ENCODE measurements around the gene ATP8B4. TPM values are rescaled to one million over a fixed set of nuclear protein-coding genes. Genes with fewer than 3 reads are reported as not detected.

Gene ATP8B4
- total RNA-seq, 2 donors from 2014 or later = 16.8 to 16.9 TPM

DNA sequence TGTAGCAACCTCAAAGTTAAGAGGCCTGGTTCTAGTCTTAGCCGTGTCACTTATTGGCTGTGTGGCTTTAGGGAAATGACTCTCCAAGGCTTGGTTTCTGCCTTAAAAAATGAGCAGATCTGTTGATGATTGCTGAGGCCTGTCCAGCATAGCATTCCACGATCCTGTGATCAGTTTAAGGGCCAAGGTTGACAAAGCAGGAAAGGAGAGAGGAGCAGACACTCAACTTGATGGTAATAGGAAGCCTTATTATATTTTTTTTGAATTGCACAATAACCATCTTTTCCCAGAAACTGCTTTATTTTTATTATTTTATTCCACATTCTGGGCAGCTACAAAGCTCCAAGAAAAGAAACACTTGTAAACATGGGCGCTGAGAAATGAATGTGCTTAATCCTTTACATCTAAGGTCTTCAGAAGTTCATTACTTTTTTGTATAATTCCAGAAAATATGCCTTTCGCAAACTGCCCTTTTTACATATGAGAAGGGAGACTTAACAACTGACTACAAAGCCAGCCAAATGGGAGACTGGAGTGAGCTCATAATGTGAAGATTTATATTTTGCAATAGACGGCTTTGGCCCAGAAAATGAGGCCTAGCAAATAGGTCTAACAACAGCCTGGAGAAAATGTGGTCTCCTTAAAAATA is 241.0 kb downstream of the ATP8B4 start:
- no peak overlapping the region for H3K4me3 ChIP-seq
- TF ChIP-seq, protein P1, sequence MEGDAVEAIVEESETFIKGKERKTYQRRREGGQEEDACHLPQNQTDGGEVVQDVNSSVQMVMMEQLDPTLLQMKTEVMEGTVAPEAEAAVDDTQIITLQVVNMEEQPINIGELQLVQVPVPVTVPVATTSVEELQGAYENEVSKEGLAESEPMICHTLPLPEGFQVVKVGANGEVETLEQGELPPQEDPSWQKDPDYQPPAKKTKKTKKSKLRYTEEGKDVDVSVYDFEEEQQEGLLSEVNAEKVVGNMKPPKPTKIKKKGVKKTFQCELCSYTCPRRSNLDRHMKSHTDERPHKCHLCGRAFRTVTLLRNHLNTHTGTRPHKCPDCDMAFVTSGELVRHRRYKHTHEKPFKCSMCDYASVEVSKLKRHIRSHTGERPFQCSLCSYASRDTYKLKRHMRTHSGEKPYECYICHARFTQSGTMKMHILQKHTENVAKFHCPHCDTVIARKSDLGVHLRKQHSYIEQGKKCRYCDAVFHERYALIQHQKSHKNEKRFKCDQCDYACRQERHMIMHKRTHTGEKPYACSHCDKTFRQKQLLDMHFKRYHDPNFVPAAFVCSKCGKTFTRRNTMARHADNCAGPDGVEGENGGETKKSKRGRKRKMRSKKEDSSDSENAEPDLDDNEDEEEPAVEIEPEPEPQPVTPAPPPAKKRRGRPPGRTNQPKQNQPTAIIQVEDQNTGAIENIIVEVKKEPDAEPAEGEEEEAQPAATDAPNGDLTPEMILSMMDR (IDR thresholded peaks at IDR 0.05) = no peak
- peaks cover 25 to 33% of the 10 kb centered on the region in 2 donors for H3K4me1 ChIP-seq (ENCODE audit: control insufficient read depth in 1 of 2, low read depth in 2 of 2)
- H3K27me3 ChIP-seq (replicated peaks; ENCODE audit: insufficient read depth) = no peaks in the 10 kb centered on the region
- H3K9me3 ChIP-seq = no peaks in the 10 kb centered on the region
- no peaks in the 10 kb centered on the region for H3K36me3 ChIP-seq
- DNase-seq (ENCODE audit: low spot score) = no peak
- peak overlapping the region; percentile 80 to 95 for H3K27ac ChIP-seq
- peak; percentile 65 for ATAC-seq (ENCODE audit: insufficient number of reproducible peaks, low FRiP score, low read depth)

DNA sequence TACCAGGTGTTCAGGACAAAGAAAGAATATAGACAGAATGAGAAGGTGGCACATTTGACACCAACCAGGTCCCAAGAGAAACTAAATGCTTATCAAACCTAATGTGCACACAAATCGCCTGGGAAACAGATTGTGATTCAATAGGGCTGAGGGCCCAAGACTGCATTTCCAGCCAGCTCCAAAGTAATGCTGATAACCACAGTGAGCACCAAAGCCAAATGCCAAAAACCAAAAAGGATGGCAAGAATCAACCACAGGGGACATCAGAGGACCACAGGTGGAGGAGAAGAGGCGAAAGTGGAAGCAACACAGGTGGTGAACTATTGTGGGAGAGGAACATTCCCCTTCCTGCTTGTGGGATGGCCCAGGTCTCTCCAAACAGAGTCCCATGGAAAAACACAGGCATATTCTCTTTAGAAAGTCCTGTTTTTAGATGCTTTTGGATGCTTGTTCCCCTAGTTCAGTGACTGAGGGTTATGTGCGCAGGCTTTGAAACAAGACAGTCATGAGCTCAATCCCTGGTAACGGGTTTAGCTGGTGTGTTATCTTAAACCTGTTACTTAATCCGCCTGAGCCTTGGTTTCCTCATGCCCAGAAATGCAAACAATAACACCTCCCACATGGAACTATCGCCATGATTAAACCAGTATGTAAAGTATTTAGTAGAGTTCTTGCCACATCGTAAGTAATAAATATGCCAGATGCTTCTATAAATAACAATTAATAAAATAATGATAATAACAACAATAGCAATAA is 241.7 kb downstream of the ATP8B4 start:
- Histone ChIP-seq H3K36me3 (no peaks in the 10 kb centered on the region), H3K27me3 (replicated peaks; ENCODE audit: insufficient read depth) (no peaks in the 10 kb centered on the region), H3K27ac (peak overlapping the region; percentile 80 to 95), H3K9me3 (no peaks in the 10 kb centered on the region), H3K4me1 (ENCODE audit: control insufficient read depth in 1 of 2, low read depth in 2 of 2) (peaks cover 25 to 33% of the 10 kb centered on the region in 2 donors), H3K4me3 (no peak overlapping the region)
- DNase-seq (ENCODE audit: low spot score) (no peak), ATAC-seq (ENCODE audit: insufficient number of reproducible peaks, low FRiP score, low read depth) (no peak)
- TF ChIP-seq, protein P1 (IDR thresholded peaks at IDR 0.05) = peak; percentile 7

DNA sequence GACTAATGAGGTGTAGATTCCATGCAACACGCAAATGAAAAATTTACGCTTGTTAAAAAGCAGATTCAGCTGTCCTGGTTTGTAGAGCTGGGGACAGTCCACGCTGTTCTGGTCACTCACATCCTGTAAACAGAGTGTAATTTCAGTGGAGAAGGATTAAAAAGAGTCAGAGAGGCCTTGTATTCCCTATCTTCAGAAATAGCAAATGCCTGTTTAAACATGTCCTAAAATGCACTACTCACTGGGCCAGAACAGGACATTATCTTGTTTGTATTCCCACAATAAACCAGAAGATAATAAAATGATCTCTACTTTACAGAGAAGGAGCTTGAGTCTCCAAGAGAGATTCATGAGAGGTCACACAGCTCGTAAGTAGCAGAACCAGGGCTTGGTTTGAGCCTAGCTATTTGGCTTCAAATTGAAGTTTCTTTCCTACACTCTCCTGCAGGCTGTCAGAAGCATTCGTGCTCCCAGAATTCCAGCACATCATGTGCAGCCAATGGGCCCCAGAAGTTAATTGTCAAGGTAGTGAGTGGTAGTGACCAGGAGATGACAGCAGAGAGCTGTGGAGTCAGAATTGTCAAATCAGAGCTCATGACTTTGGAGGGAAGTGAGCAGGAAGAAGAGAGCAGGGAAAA is 242.5 kb downstream of the ATP8B4 start:
- no peak for ATAC-seq (ENCODE audit: insufficient number of reproducible peaks, low FRiP score, low read depth)
- Histone ChIP-seq H3K27ac (peak overlapping the region; percentile 80 to 95), H3K9me3 (no peaks in the 10 kb centered on the region), H3K4me3 (no peak overlapping the region), H3K4me1 (ENCODE audit: control insufficient read depth in 1 of 2, low read depth in 2 of 2) (peaks cover 25 to 33% of the 10 kb centered on the region in 2 donors), H3K36me3 (no peaks in the 10 kb centered on the region), H3K27me3 (replicated peaks; ENCODE audit: insufficient read depth) (no peaks in the 10 kb centered on the region)
- TF ChIP-seq, protein P1 (IDR thresholded peaks at IDR 0.05) = peak; percentile 34
- DNase-seq (ENCODE audit: low spot score) = no peak

DNA sequence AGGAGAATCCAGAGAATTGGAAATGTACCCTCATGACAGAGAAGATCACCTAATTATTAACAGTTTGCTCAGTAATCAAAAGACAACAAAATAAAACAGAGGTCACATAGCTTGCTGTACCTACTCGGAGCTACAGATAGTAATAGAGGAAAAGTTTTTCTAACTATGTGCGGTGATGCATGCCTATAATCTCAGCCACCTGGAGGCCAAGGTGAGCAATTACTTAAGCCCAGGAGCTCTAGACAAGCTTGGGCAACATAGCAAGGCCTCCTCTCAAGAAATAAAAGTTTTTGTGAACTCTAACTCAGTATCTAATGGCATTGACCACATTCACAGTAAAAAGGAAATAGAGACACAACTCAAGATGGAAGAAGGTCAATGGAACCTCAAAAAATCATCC is 243.6 kb downstream of the ATP8B4 start:
- TF ChIP-seq, protein P1 (IDR thresholded peaks at IDR 0.05) = no peak
- peak overlapping the region; percentile 16 to 95 for H3K27ac ChIP-seq

DNA sequence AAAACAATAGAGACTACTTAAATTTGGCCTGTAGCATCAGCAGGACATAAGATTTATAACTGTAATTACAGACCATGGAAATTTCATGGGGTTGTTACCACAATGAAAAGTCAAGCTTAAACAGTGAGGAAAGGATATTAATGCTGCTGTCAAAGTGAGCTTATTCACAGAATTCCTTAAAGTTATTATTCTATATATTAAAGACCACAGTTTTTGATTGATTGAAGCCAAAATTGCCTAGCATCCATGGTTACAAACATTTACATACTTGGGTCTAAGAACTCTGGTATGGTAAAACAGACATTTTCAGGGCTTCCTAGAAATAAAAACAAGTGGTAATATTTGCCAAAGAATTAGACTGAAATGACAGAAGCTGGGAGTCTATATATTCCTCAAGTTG is 248.6 kb downstream of the ATP8B4 start:
- no peaks in the 10 kb centered on the region for H3K27me3 ChIP-seq (replicated peaks; ENCODE audit: insufficient read depth)
- no peak for ATAC-seq (ENCODE audit: insufficient number of reproducible peaks, low FRiP score, low read depth)
- H3K4me3 ChIP-seq = no peak overlapping the region
- no peaks in the 10 kb centered on the region for H3K4me1 ChIP-seq (ENCODE audit: control insufficient read depth in 1 of 2, low read depth in 2 of 2)
- DNase-seq (ENCODE audit: low spot score) = no peak
- TF ChIP-seq, protein P1 (IDR thresholded peaks at IDR 0.05) = no peak
- no peak overlapping the region for H3K27ac ChIP-seq
- H3K9me3 ChIP-seq = no peaks in the 10 kb centered on the region
- no peaks in the 10 kb centered on the region for H3K36me3 ChIP-seq

More for the DNA sequence above, 243.6 kb downstream of the ATP8B4 start:
- ATAC-seq (ENCODE audit: insufficient number of reproducible peaks, low FRiP score, low read depth) = no peak
- Histone ChIP-seq H3K27me3 (replicated peaks; ENCODE audit: insufficient read depth) (no peaks in the 10 kb centered on the region), H3K36me3 (no peaks in the 10 kb centered on the region), H3K9me3 (no peaks in the 10 kb centered on the region), H3K4me1 (ENCODE audit: control insufficient read depth in 1 of 2, low read depth in 2 of 2) (peaks cover 25 to 33% of the 10 kb centered on the region in 2 donors), H3K4me3 (no peak overlapping the region)
- no peak for DNase-seq (ENCODE audit: low spot score)
